Prostate gland (tissue), 2 donors: ENCODE measurements around the gene TNXB.
"Not testable (repeated sequence)": the region's sequence is repeated elsewhere in the genome, so short reads cannot be mapped to it uniquely, and the experiment has no call there.

ENCODE experiments used
- CTCF ChIP-seq, 4 experiments: fragments of 200-600 bp in 2 of 4; fragments of 450-650 bp in 2 of 4; sonication (generic) in 2 of 4; IDR thresholded peaks; 1 replicate in 3 of 4; 2 replicates in 1 of 4; pipeline ENCODE4 v1.5.1; 2016 to 2019; ENCODE audit warnings: antibody characterized with exemption in 4 of 4, mild to moderate bottlenecking in 2 of 4, moderate library complexity in 2 of 4
- POLR2A ChIP-seq: fragments of 450-650 bp; IDR thresholded peaks from one replicate; pipeline ENCODE4 v1.6.1; 2016; ENCODE audit warnings: antibody characterized with exemption, mild to moderate bottlenecking
- POLR2AphosphoS5 ChIP-seq: sonication (generic); formaldehyde crosslinking; IDR thresholded peaks from one replicate; pipeline ENCODE4 v1.6.1; 2017; ENCODE audit warnings: antibody characterized with exemption

GRCh38 chr6:32029553-32029952 is 79.6 kb downstream of the TNXB start:
- TF ChIP-seq CTCF (IDR thresholded peaks at IDR 0.05); POLR2A; POLR2AphosphoS5: not testable (repeated sequence)
